Endothelial cell of umbilical vein (primary cell): ENCODE results near the gene R3HDM2. TPM values are rescaled to one million over a fixed set of nuclear protein-coding genes. Genes with fewer than 3 reads are reported as not detected.

Experiments
- BruUV-seq: library from RNA; stranded (reverse); fragments of 400-500 nt; replicated peaks from 2 replicates; lab custom pipeline; 2021; lab: Mats Ljungman, UMichigan
- CTCF ChIA-PET: fragments of 300-600, 350-600 bp; sonication (Branson Sonifier 250); formaldehyde crosslinking; loops from one replicate; lab custom pipeline; 2021; ENCODE audit warnings: antibody characterized with exemption, inconsistent platforms; lab: Charles Lee
- POLR2A ChIA-PET: fragments of 300-600, 350-600 bp; sonication (Branson Sonifier 250); formaldehyde crosslinking; loops from one replicate; lab custom pipeline; 2021; ENCODE audit warnings: antibody characterized with exemption, inconsistent platforms; lab: Charles Lee
- DNase-seq: peaks from one replicate; pipeline ENCODE4 v3.0.0-alpha.2; 2011; ENCODE audit warnings: low read depth, low spot score
- FAIRE-seq: peaks from 2 replicates; lab custom pipeline; 2011; peaks lifted over from hg19 to GRCh38; lab: Jason Lieb, UNC
- H2AFZ ChIP-seq: 2 replicates; pipeline ENCODE4 v1.6.0; 2012; ENCODE audit warnings: low read depth, low read length, control low read depth, inconsistent platforms
- H3K27ac ChIP-seq: 2 replicates; pipeline ENCODE4 v1.5.1; 2011; ENCODE audit warnings: low read depth, mild to moderate bottlenecking, control low read depth, low read length, moderate library complexity; ENCODE audit not compliant: insufficient read depth
- H3K27me3 ChIP-seq, 2 experiments: 2 replicates each; pipeline versions ENCODE4 v1.6.0 to v1.6.1; 2011; ENCODE audit warnings: low read length in 2 of 2, mixed read lengths in 1 of 2; ENCODE audit not compliant: control insufficient read depth in 2 of 2, insufficient read depth in 2 of 2
- H3K36me3 ChIP-seq, 2 experiments: 2 replicates in 1 of 2; 3 replicates in 1 of 2; pipeline ENCODE4 v1.5.1; 2011; ENCODE audit warnings: low read length in 2 of 2, mild to moderate bottlenecking in 1 of 2, moderate library complexity in 1 of 2; ENCODE audit not compliant: control insufficient read depth in 2 of 2, insufficient read depth in 2 of 2; ENCODE audit errors: extremely low read depth in 1 of 2
- H3K4me1 ChIP-seq: 3 replicates; pipeline ENCODE4 v1.5.1; 2011; ENCODE audit warnings: mild to moderate bottlenecking, low read length; ENCODE audit not compliant: control insufficient read depth, insufficient read depth; ENCODE audit errors: extremely low read depth
- H3K4me2 ChIP-seq: 2 replicates; pipeline ENCODE4 v1.6.1; 2011; ENCODE audit warnings: low read length, control low read depth, mixed read lengths; ENCODE audit not compliant: insufficient read depth
- H3K4me3 ChIP-seq, 3 experiments: fragments of 200-600 bp in 1 of 3; sonication (generic), shearing (Covaris generic) in 1 of 3; replicated peaks in 1 of 3; 2 replicates each; pipeline ENCODE4 v1.5.1; 2011 to 2016; ENCODE audit warnings: control low read depth in 3 of 3, low read length in 3 of 3, mild to moderate bottlenecking in 2 of 3, inconsistent platforms in 1 of 3, low read depth in 1 of 3, moderate library complexity in 1 of 3; ENCODE audit not compliant: insufficient read depth in 1 of 3
- H3K79me2 ChIP-seq: 2 replicates; pipeline ENCODE4 v1.6.0; 2012; ENCODE audit warnings: low read length, inconsistent platforms; ENCODE audit not compliant: control insufficient read depth, insufficient read depth
- H3K9ac ChIP-seq: replicated peaks from 2 replicates; pipeline ENCODE3; 2011; ENCODE audit warnings: low read length, control low read depth; ENCODE audit not compliant: insufficient read depth; ENCODE audit errors: extremely low read depth
- H3K9me1 ChIP-seq: replicated peaks from 3 replicates; pipeline ENCODE4 v1.6.0; 2011; ENCODE audit warnings: mild to moderate bottlenecking, low read length; ENCODE audit not compliant: control insufficient read depth, insufficient read depth; ENCODE audit errors: extremely low read depth
- H3K9me3 ChIP-seq: replicated peaks from 2 replicates; pipeline ENCODE4 v1.5.1; 2012; ENCODE audit warnings: low read length, inconsistent platforms; ENCODE audit not compliant: control insufficient read depth, insufficient read depth
- H4K20me1 ChIP-seq: replicated peaks from 2 replicates; pipeline ENCODE3; 2011; ENCODE audit warnings: mild to moderate bottlenecking, low read length; ENCODE audit not compliant: control insufficient read depth, insufficient read depth; ENCODE audit errors: extremely low read depth
- EZH2 ChIP-seq: IDR thresholded peaks from 2 replicates; pipeline ENCODE4 v1.6.1; 2012; ENCODE audit warnings: borderline replicate concordance, low read depth, mild to moderate bottlenecking, moderate library complexity, low read length, inconsistent platforms; ENCODE audit not compliant: severe bottlenecking
- JUN ChIP-seq: IDR thresholded peaks from 2 replicates; pipeline ENCODE4 v1.6.1; 2011; ENCODE audit warnings: borderline replicate concordance, low read depth; ENCODE audit not compliant: insufficient read length, insufficient read depth
- MYC ChIP-seq: IDR thresholded peaks from one replicate; pipeline ENCODE4 v1.6.1; 2011; ENCODE audit warnings: mild to moderate bottlenecking, low read depth, low read length
- POLR2A ChIP-seq: IDR thresholded peaks from 2 replicates; pipeline ENCODE4 v1.6.1; 2012; ENCODE audit warnings: low read depth, mild to moderate bottlenecking, control low read depth, low read length
- POLR2AphosphoS5 ChIP-seq: IDR thresholded peaks from 2 replicates; pipeline ENCODE4 v1.6.1; 2012; ENCODE audit warnings: low read depth, mild to moderate bottlenecking, control low read depth, low read length, moderate library complexity; ENCODE audit not compliant: insufficient read depth
- dilution Hi-C: fragments of 300-500 bp; cut with MboI; formaldehyde crosslinking; loops from one replicate; pipeline ENCODE4 v1.15.0; 2019; ENCODE audit warnings: low sequenced_read_pairs; ENCODE audit not compliant: extremely low pct_ligation_motif_present
- intact Hi-C: fragments of 100-400 bp; cut with micrococcal nuclease; formaldehyde crosslinking; loops from one replicate; pipeline ENCODE4 v1.10.0; 2022
- polyA plus RNA-seq, 4 experiments: library from polyadenylated mRNA; depleted of rRNA in 3 of 4; stranded (reverse) in 3 of 4; unstranded in 1 of 4; fragments of >200 nt; gene quantifications; 2 replicates each; pipeline versions ENCODE4 v1.2.1 to v1.2.3, GENCODE V29; 2011 to 2012; ENCODE audit warnings: missing spikeins in 1 of 4
- total RNA-seq: library from RNA; stranded (reverse); gene quantifications from 2 replicates; pipeline ENCODE4 v1.2.3, GENCODE V29; 2021
- TF ChIP-seq, protein P1 (sequence below): IDR thresholded peaks from 2 replicates; pipeline ENCODE4 v1.6.1; 2011; ENCODE audit not compliant: insufficient read depth, insufficient read length

The R3HDM2 gene
- total and polyA plus RNA-seq, 2 donors (not counting 3 experiments of a cell fraction or from before 2014, with no cell fraction given) = 26.1 to 31.3 TPM

DNA sequence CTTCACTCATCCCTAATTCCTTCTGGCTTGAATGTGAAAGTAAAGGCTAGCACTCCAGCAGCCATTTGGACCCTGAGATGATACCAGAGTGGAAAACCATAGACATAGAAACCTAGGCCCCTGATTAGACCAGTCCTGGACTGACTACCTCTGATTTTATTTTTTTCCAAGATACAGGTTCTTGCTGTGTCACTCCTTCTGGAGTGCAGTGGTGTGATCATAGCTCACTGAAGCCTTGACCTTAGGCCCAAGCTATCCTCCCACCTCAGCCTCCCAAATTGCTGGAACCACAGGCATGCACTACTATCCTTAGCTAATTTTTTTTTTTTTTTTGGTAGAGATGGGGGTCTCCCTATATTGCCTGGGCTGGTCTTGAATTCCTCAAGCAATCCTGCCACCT, 105.4 kb downstream of the R3HDM2 start:
- dilution Hi-C loops (no loop called here), intact Hi-C loops (no loop called here)
- Histone ChIP-seq H2AFZ (no peak overlapping the region), H3K9me3 (no peaks in the 10 kb centered on the region), H3K9me1 (no peaks in the 10 kb centered on the region), H3K4me2 (no peak overlapping the region), H3K36me3 (no peaks in the 10 kb centered on the region), H3K27ac (no peak overlapping the region), H3K4me3 (no peak overlapping the region), H3K27me3 (no peaks in the 10 kb centered on the region), H3K4me1 (no peaks in the 10 kb centered on the region), H4K20me1 (no peaks in the 10 kb centered on the region), H3K9ac (no peak overlapping the region), H3K79me2 (no peaks in the 10 kb centered on the region)
- TF ChIP-seq, protein P1, sequence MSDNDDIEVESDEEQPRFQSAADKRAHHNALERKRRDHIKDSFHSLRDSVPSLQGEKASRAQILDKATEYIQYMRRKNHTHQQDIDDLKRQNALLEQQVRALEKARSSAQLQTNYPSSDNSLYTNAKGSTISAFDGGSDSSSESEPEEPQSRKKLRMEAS = no peak
- no peak for TF ChIP-seq EZH2
- no peak for TF ChIP-seq POLR2AphosphoS5
- no peak for TF ChIP-seq MYC
- ChIA-PET POLR2A (no interaction called here), CTCF (interaction anchor here (0.8 to 1.8 kb wide), 3 partner anchors 10 to 18 kb away, joined by 3 to 5 read pairs (median 4); no protein-coding TSS in a partner anchor)
- DNase-seq = no peak
- no peak for FAIRE-seq
- BruUV-seq = no TSS peak

DNA sequence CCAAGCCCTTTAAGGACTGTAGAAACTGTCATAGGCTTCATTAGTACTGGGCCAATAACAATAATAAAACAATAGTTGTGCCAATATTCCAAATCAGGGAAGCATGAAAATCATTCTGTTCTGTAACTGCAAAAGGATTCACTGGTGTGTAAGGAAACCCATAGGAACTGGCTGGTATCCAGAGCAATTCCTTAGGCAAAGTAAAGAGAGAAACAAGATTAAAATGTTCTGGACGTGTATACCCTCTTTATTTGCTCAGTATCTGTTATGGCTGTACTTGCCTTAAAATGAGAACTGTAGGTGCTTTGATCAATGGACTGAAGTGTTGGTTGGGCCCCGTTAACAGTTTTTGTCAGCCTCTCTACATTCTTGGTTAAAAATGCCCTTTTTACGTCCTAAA, 107.4 kb downstream of the R3HDM2 start:
- DNase-seq (no peak), FAIRE-seq (no peak)
- H3K9me3 ChIP-seq = no peaks in the 10 kb centered on the region
- TF ChIP-seq JUN (no peak), POLR2A (no peak)
- TF ChIP-seq, protein P1 = no peak
- CTCF ChIA-PET = interaction anchor here (1.0 to 1.9 kb wide), 5 partner anchors 9 to 19 kb away, joined by 3 to 7 read pairs (median 3); no protein-coding TSS in a partner anchor
- no peaks in the 10 kb centered on the region for H3K27me3 ChIP-seq
- no peak overlapping the region for H3K9ac ChIP-seq
- H3K27ac ChIP-seq = no peak overlapping the region
- H4K20me1 ChIP-seq = no peaks in the 10 kb centered on the region
- H3K4me1 ChIP-seq = no peaks in the 10 kb centered on the region
- dilution Hi-C loops = no loop called here
- no peak overlapping the region for H3K4me3 ChIP-seq
- no peak overlapping the region for H2AFZ ChIP-seq
- H3K79me2 ChIP-seq = no peaks in the 10 kb centered on the region
- no peak overlapping the region for H3K4me2 ChIP-seq
- POLR2A ChIA-PET = no interaction called here
- H3K36me3 ChIP-seq = no peaks in the 10 kb centered on the region
- H3K9me1 ChIP-seq = no peaks in the 10 kb centered on the region
- intact Hi-C loops = no loop called here
- no TSS peak for BruUV-seq
